ENCODE data around the gene LPIN3. TPM values are rescaled to one million over a fixed set of nuclear protein-coding genes. Genes with fewer than 3 reads are reported as not detected.

Gene LPIN3
- total and polyA plus RNA-seq, 2 donors (not counting 3 experiments of a cell fraction or from before 2014, with no cell fraction given): 2.1 to 3.0 TPM

GRCh38 chr20:41316051-41316450 lies 24.6 kb upstream of the LPIN3 start:
- H4K20me1 ChIP-seq (replicated peaks; ENCODE audit: control insufficient read depth, extremely low read depth, insufficient read depth, low read length): no peaks in the 10 kb centered on the region
- H3K9ac ChIP-seq (replicated peaks; ENCODE audit: extremely low read depth, insufficient read depth, low read length): peak overlapping the region; percentile 62
- CTCF ChIA-PET: interaction anchor here (0.7 to 2.3 kb wide), 3 partner anchors 14 to 144 kb away, joined by 3 to 8 read pairs (median 4); partner anchors contain the start of gene LPIN3
- H3K4me2 ChIP-seq (ENCODE audit: insufficient read depth, low read length): peak overlapping the region; percentile 90
- no peak overlapping the region for H3K27ac ChIP-seq (ENCODE audit: insufficient read depth, low read depth, low read length)
- no peak for TF ChIP-seq JUN (IDR thresholded peaks at IDR 0.05; ENCODE audit: borderline replicate concordance, insufficient read depth, insufficient read length, low read depth)
- TF ChIP-seq GATA2 (IDR thresholded peaks at IDR 0.05; ENCODE audit: insufficient read depth, insufficient read length, low read depth, low read length): no peak
- no peak for TF ChIP-seq POLR2AphosphoS5 (IDR thresholded peaks at IDR 0.05; ENCODE audit: insufficient read depth, low read depth, low read length)
- no peak for TF ChIP-seq EZH2 (IDR thresholded peaks at IDR 0.05; ENCODE audit: borderline replicate concordance, low read depth, low read length, severe bottlenecking)
- no peak for TF ChIP-seq CTCF (IDR thresholded peaks at IDR 0.05; ENCODE audit: extremely low read depth in 1 of 2, insufficient read depth in 1 of 2, low read depth in 1 of 2, low read length in 2 of 2)
- TF ChIP-seq POLR2A (IDR thresholded peaks at IDR 0.05; ENCODE audit: low read depth, low read length): no peak
- TF ChIP-seq FOS (IDR thresholded peaks at IDR 0.05; ENCODE audit: borderline replicate concordance, insufficient read depth, low read length): no peak
- TF ChIP-seq MAX (IDR thresholded peaks at IDR 0.05; ENCODE audit: insufficient read depth, insufficient read length): no peak
- TF ChIP-seq MYC (IDR thresholded peaks at IDR 0.05; ENCODE audit: low read depth, low read length): no peak
- FAIRE-seq (no peak), DNase-seq (ENCODE audit: low read depth, low spot score) (no peak)
- H3K36me3 ChIP-seq (ENCODE audit: control insufficient read depth in 2 of 2, extremely low read depth in 1 of 2, insufficient read depth in 2 of 2, low read length in 2 of 2): no peaks in the 10 kb centered on the region
- H3K9me3 ChIP-seq (replicated peaks; ENCODE audit: control insufficient read depth, insufficient read depth, low read length): no peaks in the 10 kb centered on the region
- H3K27me3 ChIP-seq (ENCODE audit: control insufficient read depth in 2 of 2, insufficient read depth in 2 of 2, low read length in 2 of 2): no peaks in the 10 kb centered on the region
- intact Hi-C loops (cut with micrococcal nuclease) (no loop called here), dilution Hi-C loops (cut with MboI; ENCODE audit: extremely low pct_ligation_motif_present, low sequenced_read_pairs) (no loop called here)
- BruUV-seq (replicated peaks): TSS peak; percentile 51
- POLR2A ChIA-PET: no interaction called here
- H3K4me3 ChIP-seq (replicated peaks in 1 of 3; ENCODE audit: insufficient read depth in 1 of 3, low read depth in 1 of 3, low read length in 3 of 3): no peak overlapping the region
- no peak overlapping the region for H2AFZ ChIP-seq (ENCODE audit: low read depth, low read length)
- no peaks in the 10 kb centered on the region for H3K9me1 ChIP-seq (replicated peaks; ENCODE audit: control insufficient read depth, extremely low read depth, insufficient read depth, low read length)
- peaks cover 20% of the 10 kb centered on the region for H3K79me2 ChIP-seq (ENCODE audit: control insufficient read depth, insufficient read depth, low read length)
- H3K4me1 ChIP-seq (ENCODE audit: control insufficient read depth, extremely low read depth, insufficient read depth, low read length): peaks cover 18% of the 10 kb centered on the region
